ENCODE results near the gene MTUS2. TPM values are rescaled to one million over a fixed set of nuclear protein-coding genes. Genes with fewer than 3 reads are reported as not detected.

MTUS2 gene
- total and polyA plus RNA-seq, 10 of the 15 experiments (the other 5 are each of a cell fraction or from before 2014, with no cell fraction given), result under 0.01 to 0.05 (median 0.02) TPM; not detected in 6

DNA sequence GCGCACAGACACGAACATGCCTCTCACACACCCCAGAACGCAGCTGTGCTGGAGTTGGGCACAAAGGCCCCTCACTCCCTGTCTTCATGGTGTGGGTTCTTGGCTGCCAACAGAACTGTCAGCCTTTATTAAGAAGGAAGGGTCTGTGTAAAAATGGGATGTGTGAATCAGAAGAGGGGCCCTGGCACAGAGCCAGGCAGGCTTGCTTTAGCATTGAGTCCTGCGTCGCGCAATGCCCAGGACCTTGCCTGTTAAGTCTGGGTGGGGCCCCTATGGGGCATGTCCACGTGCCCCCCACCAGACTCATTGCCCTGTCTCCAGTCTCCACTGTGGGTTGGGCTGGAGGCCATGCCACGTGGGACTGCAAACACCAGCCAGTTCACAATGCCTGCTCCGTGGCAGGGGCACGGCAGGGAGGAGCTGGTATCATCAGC, 690.5 kb downstream of the MTUS2 start:
- Histone ChIP-seq H3K4me2 (ENCODE audit: control insufficient read depth, insufficient read depth) (no peak overlapping the region), H4K20me1 (ENCODE audit: control insufficient read depth, insufficient read depth) (no peaks in the 10 kb centered on the region), H3K9me3 (replicated peaks; ENCODE audit: control insufficient read depth, insufficient read depth, low read length) (no peaks in the 10 kb centered on the region), H3K27me3 (replicated peaks in 1 of 2; ENCODE audit: control insufficient read depth in 2 of 2, insufficient read depth in 2 of 2, low read length in 1 of 2) (no peaks in the 10 kb centered on the region), H3K79me2 (ENCODE audit: control insufficient read depth, insufficient read depth, low read length) (no peaks in the 10 kb centered on the region), H3K4me3 (no peak overlapping the region), H3K4me1 (ENCODE audit: control insufficient read depth, insufficient read depth, low read length) (no peaks in the 10 kb centered on the region), H3K36me3 (ENCODE audit: control insufficient read depth in 2 of 2, insufficient read depth in 2 of 2, low read length in 1 of 2) (peaks cover 14 to 17% of the 10 kb centered on the region in 2 experiments; a peak in 3 of 4 replicates), H3K27ac (ENCODE audit: control insufficient read depth, insufficient read depth) (no peak overlapping the region), H3K9ac (ENCODE audit: control insufficient read depth, insufficient read depth, low read length) (no peak overlapping the region), H2AFZ (ENCODE audit: control insufficient read depth, low read depth, low read length) (no peak overlapping the region)
- ChIA-PET SMC1A (ENCODE audit: uncharacterized antibody, unreplicated experiment) (no interaction called here), RAD21 (ENCODE audit: unreplicated experiment) (interaction anchor here (1.2 to 1.4 kb wide), 2 partner anchors 32 to 196 kb away, joined by 4 to 5 read pairs; no protein-coding TSS in a partner anchor), POLR2A (no interaction called here), CTCF (interaction anchor here (4.9 kb wide), 1 partner anchor 197 kb away, joined by 80 read pairs; no protein-coding TSS in a partner anchor)
- FAIRE-seq, result no peak
- 97% methylated on average over 10 of the region's 10 CpGs for WGBS (ENCODE audit: insufficient coverage, insufficient replicate concordance, low lambda C conversion rate, missing lambda C conversion rate)
- no TSS peak for BruUV-seq (replicated peaks)
- in situ Hi-C loops (cut with MboI) (no loop called here), intact Hi-C loops (cut with micrococcal nuclease; ENCODE audit: unreplicated experiment) (no loop called here)
- DNase-seq (ENCODE audit: low read depth, low spot score), result no peak
- ATAC-seq, result no peak
- TF ChIP-seq CHD2 (IDR thresholded peaks at IDR 0.05; ENCODE audit: borderline replicate concordance, low read depth, low read length), result no peak
- no peak for TF ChIP-seq SIN3A (IDR thresholded peaks at IDR 0.05; ENCODE audit: low read depth, low read length)
- TF ChIP-seq NR2C1 (IDR thresholded peaks at IDR 0.05), result no peak
- TF ChIP-seq SREBF1 (IDR thresholded peaks at IDR 0.05; ENCODE audit: low read length), result no peak
- TF ChIP-seq KAT2A (conservative IDR thresholded peaks at IDR 0.05; ENCODE audit: control insufficient read depth, low read depth, low read length), result no peak
- TF ChIP-seq, protein P1, sequence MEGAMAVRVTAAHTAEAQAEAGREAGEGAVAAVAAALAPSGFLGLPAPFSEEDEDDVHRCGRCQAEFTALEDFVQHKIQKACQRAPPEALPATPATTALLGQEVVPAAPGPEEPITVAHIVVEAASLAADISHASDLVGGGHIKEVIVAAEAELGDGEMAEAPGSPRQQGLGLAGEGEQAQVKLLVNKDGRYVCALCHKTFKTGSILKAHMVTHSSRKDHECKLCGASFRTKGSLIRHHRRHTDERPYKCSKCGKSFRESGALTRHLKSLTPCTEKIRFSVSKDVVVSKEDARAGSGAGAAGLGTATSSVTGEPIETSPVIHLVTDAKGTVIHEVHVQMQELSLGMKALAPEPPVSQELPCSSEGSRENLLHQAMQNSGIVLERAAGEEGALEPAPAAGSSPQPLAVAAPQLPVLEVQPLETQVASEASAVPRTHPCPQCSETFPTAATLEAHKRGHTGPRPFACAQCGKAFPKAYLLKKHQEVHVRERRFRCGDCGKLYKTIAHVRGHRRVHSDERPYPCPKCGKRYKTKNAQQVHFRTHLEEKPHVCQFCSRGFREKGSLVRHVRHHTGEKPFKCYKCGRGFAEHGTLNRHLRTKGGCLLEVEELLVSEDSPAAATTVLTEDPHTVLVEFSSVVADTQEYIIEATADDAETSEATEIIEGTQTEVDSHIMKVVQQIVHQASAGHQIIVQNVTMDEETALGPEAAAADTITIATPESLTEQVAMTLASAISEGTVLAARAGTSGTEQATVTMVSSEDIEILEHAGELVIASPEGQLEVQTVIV (IDR thresholded peaks at IDR 0.05; ENCODE audit: borderline replicate concordance, partially characterized antibody), result no peak
- TF ChIP-seq MTA3 (IDR thresholded peaks at IDR 0.05; ENCODE audit: borderline replicate concordance, low read length), result no peak
- TF ChIP-seq, protein P2, sequence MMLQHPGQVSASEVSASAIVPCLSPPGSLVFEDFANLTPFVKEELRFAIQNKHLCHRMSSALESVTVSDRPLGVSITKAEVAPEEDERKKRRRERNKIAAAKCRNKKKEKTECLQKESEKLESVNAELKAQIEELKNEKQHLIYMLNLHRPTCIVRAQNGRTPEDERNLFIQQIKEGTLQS (IDR thresholded peaks at IDR 0.05; ENCODE audit: borderline replicate concordance, extremely low read depth, low read depth, low read length), result no peak
- no peak for TF ChIP-seq SIX5 (IDR thresholded peaks at IDR 0.05; ENCODE audit: low read depth, low read length, severe bottlenecking)
- TF ChIP-seq, protein P3, sequence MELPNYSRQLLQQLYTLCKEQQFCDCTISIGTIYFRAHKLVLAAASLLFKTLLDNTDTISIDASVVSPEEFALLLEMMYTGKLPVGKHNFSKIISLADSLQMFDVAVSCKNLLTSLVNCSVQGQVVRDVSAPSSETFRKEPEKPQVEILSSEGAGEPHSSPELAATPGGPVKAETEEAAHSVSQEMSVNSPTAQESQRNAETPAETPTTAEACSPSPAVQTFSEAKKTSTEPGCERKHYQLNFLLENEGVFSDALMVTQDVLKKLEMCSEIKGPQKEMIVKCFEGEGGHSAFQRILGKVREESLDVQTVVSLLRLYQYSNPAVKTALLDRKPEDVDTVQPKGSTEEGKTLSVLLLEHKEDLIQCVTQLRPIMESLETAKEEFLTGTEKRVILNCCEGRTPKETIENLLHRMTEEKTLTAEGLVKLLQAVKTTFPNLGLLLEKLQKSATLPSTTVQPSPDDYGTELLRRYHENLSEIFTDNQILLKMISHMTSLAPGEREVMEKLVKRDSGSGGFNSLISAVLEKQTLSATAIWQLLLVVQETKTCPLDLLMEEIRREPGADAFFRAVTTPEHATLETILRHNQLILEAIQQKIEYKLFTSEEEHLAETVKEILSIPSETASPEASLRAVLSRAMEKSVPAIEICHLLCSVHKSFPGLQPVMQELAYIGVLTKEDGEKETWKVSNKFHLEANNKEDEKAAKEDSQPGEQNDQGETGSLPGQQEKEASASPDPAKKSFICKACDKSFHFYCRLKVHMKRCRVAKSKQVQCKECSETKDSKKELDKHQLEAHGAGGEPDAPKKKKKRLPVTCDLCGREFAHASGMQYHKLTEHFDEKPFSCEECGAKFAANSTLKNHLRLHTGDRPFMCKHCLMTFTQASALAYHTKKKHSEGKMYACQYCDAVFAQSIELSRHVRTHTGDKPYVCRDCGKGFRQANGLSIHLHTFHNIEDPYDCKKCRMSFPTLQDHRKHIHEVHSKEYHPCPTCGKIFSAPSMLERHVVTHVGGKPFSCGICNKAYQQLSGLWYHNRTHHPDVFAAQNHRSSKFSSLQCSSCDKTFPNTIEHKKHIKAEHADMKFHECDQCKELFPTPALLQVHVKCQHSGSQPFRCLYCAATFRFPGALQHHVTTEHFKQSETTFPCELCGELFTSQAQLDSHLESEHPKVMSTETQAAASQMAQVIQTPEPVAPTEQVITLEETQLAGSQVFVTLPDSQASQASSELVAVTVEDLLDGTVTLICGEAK (IDR thresholded peaks at IDR 0.05; ENCODE audit: borderline replicate concordance), result no peak
- TF ChIP-seq BCL11A (IDR thresholded peaks at IDR 0.05; ENCODE audit: low read depth, low read length), result no peak
- TF ChIP-seq DPF2 (IDR thresholded peaks at IDR 0.05), result no peak
- no peak for TF ChIP-seq KDM1A (IDR thresholded peaks at IDR 0.05; ENCODE audit: borderline replicate concordance)
- TF ChIP-seq, protein P4, sequence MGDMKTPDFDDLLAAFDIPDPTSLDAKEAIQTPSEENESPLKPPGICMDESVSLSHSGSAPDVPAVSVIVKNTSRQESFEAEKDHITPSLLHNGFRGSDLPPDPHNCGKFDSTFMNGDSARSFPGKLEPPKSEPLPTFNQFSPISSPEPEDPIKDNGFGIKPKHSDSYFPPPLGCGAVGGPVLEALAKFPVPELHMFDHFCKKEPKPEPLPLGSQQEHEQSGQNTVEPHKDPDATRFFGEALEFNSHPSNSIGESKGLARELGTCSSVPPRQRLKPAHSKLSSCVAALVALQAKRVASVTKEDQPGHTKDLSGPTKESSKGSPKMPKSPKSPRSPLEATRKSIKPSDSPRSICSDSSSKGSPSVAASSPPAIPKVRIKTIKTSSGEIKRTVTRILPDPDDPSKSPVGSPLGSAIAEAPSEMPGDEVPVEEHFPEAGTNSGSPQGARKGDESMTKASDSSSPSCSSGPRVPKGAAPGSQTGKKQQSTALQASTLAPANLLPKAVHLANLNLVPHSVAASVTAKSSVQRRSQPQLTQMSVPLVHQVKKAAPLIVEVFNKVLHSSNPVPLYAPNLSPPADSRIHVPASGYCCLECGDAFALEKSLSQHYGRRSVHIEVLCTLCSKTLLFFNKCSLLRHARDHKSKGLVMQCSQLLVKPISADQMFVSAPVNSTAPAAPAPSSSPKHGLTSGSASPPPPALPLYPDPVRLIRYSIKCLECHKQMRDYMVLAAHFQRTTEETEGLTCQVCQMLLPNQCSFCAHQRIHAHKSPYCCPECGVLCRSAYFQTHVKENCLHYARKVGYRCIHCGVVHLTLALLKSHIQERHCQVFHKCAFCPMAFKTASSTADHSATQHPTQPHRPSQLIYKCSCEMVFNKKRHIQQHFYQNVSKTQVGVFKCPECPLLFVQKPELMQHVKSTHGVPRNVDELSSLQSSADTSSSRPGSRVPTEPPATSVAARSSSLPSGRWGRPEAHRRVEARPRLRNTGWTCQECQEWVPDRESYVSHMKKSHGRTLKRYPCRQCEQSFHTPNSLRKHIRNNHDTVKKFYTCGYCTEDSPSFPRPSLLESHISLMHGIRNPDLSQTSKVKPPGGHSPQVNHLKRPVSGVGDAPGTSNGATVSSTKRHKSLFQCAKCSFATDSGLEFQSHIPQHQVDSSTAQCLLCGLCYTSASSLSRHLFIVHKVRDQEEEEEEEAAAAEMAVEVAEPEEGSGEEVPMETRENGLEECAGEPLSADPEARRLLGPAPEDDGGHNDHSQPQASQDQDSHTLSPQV (IDR thresholded peaks at IDR 0.05), result no peak
